Measurements from ENCODE around the gene MADCAM1. TPM values are rescaled to one million over a fixed set of nuclear protein-coding genes. Genes with fewer than 3 reads are reported as not detected.

MADCAM1 gene
- polyA plus RNA-seq, 1 experiment: not detected

DNA sequence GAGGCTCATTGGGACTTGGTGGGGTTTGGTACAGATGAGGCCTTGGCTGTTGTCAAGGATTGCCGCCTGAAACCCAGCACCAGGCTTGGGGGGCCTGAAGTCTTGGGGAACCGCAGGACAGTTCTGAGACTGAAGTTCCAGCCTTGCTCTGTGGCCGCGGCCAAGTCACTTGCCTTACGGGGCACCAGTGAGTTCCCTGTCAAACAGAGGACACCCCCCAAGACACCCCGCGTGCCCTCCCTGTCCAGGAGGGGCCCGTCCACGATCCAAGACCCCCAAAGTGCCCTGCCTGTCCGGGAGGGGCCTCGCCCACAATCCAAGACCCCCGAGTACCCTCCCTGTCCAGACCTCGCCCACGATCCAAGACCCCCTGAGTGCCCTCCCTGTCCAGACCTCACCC is 37.8 kb downstream of the MADCAM1 start:
- no peak overlapping the region for H3K27ac ChIP-seq (ENCODE audit: low read depth, low read length)
- no peak for TF ChIP-seq CTCF (IDR thresholded peaks at IDR 0.05; ENCODE audit: low read depth, low read length)
- H3K9me3 ChIP-seq (ENCODE audit: control insufficient read depth, insufficient read depth, low read length): no peaks in the 10 kb centered on the region; the same call in 1 of the 2 replicates
- peak overlapping the region; percentile 82 for H3K4me3 ChIP-seq (ENCODE audit: low read depth, low read length)
- no peak for DNase-seq (ENCODE audit: low read depth, low spot score)
- ChIA-PET POLR2A (no interaction called here), CTCF (no interaction called here)
- H3K27me3 ChIP-seq (ENCODE audit: control insufficient read depth, insufficient read depth, low read length): no peaks in the 10 kb centered on the region

- no peak for DNase-seq (ENCODE audit: low read depth, low spot score)
- no peak overlapping the region for H3K4me3 ChIP-seq (ENCODE audit: low read depth, low read length)
Measured at GRCh38 chr19:535017-535835, 38.9 kb downstream of the MADCAM1 start.

DNA sequence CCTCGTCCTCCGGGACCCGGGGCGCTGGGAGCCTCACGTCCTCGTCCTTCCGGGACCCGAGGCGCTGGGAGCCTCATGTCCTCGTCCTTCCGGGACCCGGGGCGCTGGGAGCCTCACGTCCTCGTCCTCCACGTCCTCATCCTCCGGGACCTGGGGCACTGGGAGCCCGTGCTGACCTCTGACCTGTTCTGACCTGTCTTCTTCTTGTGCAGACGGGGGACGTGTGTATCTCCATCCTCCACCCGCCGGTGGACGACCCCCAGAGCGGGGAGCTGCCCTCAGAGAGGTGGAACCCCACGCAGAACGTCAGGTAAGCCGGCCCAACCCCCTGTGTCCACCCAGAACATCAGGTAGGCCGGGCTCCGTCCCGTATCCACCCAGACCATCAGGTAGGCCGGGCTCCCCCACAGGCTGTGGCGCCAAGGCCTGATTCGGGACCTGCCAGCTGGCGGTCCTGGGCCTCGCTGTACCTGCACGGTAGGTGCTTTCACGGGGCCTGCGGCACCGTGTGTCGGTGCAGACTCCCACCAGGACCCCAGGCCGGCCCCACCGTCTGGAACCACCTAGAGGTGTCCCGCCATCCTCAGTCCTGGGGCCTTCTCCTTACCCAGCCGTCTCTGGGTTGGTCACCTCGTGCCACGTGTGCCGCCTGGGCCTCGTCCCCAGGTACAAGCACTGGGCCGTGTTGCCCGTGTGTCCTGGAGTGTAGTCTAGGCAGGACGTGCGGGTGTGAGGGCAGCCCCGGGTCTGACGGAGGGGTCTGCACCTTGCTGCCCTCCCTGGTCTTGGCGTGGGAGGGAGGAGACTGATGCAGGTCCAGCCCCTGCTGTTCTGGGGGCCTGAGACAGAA is 40.0 kb downstream of the MADCAM1 start:
- TF ChIP-seq CTCF (IDR thresholded peaks at IDR 0.05; ENCODE audit: low read depth, low read length): no peak

More at GRCh38 chr19:535017-535835, 38.9 kb downstream of the MADCAM1 start:
- H3K27ac ChIP-seq (ENCODE audit: low read depth, low read length): no peak overlapping the region
- ChIA-PET CTCF (no interaction called here), POLR2A (no interaction called here)
- no peaks in the 10 kb centered on the region; the same call in 1 of the 2 replicates for H3K9me3 ChIP-seq (ENCODE audit: control insufficient read depth, insufficient read depth, low read length)
- no peak for TF ChIP-seq CTCF (IDR thresholded peaks at IDR 0.05; ENCODE audit: low read depth, low read length)
- H3K27me3 ChIP-seq (ENCODE audit: control insufficient read depth, insufficient read depth, low read length): no peaks in the 10 kb centered on the region

DNA sequence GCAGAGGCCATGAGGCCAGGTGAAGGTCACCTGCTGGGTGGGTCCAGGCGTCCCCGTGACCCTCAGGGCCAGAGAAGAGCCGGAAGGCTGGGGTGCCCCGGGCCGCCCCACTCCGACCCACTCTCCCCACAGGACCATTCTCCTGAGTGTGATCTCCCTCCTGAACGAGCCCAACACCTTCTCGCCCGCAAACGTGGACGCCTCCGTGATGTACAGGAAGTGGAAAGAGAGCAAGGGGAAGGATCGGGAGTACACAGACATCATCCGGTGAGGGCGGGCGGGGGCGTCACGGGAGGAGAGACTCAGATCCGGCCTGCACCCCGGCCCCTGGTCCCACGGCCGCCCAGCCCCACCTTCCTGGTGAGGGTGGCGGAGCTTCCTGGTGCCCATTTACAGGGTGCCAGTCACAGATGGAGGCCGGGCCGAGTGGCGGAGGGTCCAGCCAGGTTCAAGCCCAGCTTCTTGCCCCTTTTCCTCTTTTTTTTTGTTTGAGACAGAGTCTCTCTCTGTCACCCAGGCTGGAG is 40.7 kb downstream of the MADCAM1 start:
- Histone ChIP-seq H3K9me3 (ENCODE audit: control insufficient read depth, insufficient read depth, low read length) (no peaks in the 10 kb centered on the region; the same call in 1 of the 2 replicates), H3K27me3 (ENCODE audit: control insufficient read depth, insufficient read depth, low read length) (no peaks in the 10 kb centered on the region), H3K4me3 (ENCODE audit: low read depth, low read length) (no peak overlapping the region), H3K27ac (ENCODE audit: low read depth, low read length) (no peak overlapping the region)
- DNase-seq (ENCODE audit: low read depth, low spot score): no peak
- TF ChIP-seq CTCF (IDR thresholded peaks at IDR 0.05; ENCODE audit: low read depth, low read length): no peak
- CTCF ChIA-PET: no interaction called here
- POLR2A ChIA-PET: no interaction called here

More for the DNA sequence above, 40.0 kb downstream of the MADCAM1 start:
- H3K9me3 ChIP-seq (ENCODE audit: control insufficient read depth, insufficient read depth, low read length): no peaks in the 10 kb centered on the region; the same call in 1 of the 2 replicates
- no peaks in the 10 kb centered on the region for H3K27me3 ChIP-seq (ENCODE audit: control insufficient read depth, insufficient read depth, low read length)
- no peak overlapping the region for H3K27ac ChIP-seq (ENCODE audit: low read depth, low read length)
- ChIA-PET CTCF (no interaction called here), POLR2A (no interaction called here)
- DNase-seq (ENCODE audit: low read depth, low spot score): no peak
- H3K4me3 ChIP-seq (ENCODE audit: low read depth, low read length): no peak overlapping the region

Measured in AG04450 (cell line).